Putamen (tissue), 1 donor: ENCODE data around the gene RNF181.
"Not testable (repeated sequence)": the region's sequence is repeated elsewhere in the genome, so short reads cannot be mapped to it uniquely, and the experiment has no call there.

ENCODE experiments used
- DNase-seq: peaks from one replicate; pipeline ENCODE4 v3.0.0-alpha.2; 2016; ENCODE audit warnings: low spot score

The RNF181 gene

DNA sequence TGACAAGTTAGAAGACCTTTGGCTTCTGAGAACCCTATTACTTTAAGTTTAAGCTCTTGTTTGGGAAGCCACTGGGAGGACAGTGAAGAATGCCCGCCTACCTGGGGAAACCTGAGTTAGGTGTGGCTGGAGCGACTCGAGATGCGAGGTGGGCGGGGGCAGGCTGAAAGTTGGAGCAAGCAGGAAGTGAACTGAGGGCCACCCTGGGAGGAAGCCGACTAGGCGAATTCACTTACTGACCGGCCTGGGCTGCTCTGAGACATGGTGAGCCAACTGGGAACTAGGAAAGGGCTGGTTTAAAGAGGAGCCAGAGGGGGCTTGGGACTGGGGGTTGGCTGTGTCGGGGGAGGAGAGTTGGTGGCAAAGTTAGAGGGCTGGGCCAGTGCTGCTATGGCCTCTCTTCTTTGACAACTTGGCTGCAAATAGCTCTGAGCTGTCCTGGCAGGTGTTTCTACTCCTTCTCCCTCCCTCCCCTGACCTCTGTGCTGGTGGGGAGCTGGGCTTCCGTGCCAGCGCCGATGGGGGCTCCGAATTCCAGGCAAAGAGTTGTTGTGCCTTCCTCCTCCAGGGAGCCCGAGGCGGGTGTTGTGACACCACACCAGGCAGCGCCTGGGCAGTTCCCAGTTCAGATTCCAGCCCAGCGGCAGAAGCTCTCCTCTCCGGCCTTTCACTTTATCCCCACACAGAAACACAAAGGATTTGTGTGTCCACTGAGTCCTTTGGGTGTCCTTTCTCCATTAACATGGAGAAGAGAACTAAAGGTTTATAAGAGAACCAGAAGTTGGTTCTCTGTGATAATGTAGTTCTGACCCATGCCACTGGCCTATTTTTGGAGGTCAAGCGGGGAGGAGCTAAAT lies 17.9 kb upstream of the RNF181 start, which contains the start of gene VAMP8:
Gene VAMP8 (plus strand): TSS at position 201 of the 857 bp plus-strand sequence. CDS start 61 bp downstream, at position 262.
- no peak for DNase-seq

DNA sequence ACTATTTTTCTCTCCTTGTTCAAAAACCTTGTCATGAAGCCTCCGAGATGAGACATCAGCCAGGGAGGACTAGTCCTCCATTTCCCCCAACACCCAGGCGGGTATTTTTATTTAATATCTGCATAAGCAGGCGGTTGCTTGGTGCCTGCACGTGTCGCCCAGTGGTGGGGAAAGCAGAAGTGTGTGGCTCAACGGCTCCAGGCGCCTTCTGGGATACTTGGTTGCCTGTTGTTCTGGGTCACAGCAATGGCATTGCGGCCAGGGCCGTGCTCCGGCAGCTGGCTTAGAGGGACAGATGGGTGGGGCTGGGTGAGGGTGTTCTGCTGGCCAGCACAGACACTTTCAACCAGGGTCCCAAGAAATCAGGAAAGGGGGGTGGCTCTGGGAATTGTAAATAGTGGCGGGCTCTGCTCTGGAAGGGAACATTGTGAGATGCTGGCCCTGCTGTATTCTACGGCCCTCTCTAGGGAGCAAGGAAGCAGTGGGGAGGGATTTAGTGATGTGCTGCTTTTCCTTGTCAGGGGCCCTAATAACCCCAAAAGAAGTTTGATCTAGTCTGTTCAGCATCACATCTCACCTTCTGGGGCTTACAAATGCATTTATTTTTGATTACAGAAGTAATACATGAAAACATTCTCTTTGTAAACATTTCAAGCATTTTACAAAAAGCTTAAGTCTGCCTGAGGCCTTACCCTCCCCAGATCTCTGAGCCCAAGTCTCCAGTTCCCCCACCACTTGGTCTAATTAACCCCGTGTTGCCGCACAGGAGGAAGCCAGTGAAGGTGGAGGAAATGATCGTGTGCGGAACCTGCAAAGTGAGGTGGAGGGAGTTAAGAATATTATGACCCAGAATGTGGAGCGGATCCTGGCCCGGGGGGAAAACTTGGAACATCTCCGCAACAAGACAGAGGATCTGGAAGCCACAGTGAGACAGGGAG lies 17.0 kb upstream of the RNF181 start:
- no peak for DNase-seq

DNA sequence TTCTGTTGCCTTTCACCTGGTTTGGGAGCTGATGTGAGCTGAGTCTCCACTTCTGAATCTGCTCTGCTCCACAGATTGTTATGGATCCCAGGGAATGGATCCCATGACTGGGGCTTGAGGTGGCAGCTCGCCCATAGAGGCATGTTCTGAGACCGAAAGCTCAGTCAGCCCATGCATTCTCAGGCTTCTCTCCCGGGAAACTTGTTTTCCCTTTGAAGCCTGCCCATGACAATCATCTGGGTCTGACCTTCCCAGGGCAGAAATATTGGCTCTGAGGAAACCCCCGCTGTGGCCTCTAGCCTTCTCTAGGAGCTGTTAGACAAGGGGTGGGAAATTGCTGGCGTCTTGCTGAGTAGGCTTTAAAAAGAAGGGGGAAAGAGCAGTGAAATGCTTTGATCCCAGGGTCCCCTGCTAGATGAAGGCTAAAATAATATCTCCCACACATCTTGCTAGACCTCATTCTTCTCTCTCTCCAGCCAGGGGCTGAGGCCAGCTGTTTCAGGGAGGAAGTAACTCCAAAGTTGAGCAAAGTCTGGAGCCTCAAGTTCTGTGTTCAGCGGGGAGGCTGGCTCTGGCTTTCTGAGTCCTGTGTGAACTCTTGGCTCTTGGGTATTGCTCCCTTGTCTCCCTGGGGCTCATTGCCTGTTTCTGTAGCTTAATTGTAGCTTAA lies 16.1 kb upstream of the RNF181 start:
- DNase-seq: no peak

DNA sequence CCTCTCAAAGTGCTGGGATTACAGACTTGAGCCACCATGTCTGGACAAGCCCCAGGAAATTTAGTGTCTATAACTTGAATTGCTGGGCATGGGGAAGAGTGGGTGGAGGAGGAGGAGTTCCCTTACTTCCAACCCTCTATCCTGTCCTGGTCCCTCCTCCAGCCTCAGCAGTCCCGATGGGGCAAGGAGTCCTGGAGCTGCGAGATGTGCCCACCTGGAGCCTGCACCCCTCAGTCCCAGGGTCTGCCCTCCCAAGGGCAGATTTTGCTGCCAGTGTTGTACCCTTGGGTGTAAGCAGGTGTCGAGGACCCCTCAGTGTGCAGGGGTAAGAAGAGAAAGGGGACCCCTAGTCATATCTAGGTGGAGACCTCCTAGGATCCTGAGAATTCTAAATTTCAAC lies 15.3 kb upstream of the RNF181 start:
- no peak for DNase-seq

DNA sequence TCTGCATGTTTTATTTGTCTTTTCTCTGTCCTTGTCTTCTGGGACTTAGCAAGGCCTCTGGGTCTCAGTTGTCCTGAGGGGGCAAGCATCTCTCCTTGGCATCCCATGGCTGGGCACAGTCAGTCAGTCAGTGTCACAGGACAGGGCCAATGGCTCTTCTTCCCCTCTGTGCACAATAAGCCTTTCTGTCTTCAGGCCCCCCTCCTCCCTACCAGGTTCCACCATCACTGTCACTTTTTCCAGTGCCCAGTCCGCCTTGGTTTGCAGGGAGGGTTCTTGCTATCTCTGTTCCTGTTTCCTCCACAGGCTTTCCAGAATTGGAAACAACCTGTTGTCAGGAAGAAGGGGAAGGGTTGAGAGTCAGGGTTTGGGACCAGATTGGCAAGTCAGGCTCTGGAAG lies 13.1 kb upstream of the RNF181 start:
- DNase-seq: peak; percentile 49

DNA sequence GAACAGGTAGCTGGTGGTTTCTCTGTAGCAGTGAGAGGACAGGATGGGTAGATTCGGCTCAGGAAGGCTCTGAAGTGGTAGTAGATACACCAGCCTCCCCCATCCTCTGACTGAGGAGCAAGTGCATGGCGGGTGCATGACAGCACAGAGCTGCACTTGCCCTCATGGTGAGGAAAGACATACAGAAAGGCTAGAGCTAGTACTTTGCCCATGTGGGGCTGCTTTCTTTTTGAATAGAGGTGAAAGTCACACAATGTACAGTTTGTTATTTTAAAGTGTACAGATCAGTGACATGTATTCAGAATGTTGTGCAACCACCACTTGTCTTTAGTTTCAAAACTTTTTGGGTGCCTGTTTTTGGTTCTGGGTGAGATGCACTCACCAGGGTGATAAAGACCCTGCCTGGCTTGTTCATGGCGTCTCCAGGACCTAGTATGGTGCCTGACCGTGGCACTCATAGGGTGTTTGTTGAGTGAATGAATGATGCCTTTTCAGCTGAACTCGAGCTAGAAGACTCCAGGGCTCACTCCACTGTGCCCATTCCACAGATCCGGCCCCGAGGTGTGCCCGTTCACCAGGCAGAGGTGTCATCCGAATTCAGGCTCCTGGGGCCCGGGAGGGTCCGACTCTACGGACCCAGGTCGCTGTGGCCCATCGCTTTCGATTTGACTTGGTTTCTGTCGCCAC lies 11.7 kb upstream of the RNF181 start:
- DNase-seq: no peak

DNA sequence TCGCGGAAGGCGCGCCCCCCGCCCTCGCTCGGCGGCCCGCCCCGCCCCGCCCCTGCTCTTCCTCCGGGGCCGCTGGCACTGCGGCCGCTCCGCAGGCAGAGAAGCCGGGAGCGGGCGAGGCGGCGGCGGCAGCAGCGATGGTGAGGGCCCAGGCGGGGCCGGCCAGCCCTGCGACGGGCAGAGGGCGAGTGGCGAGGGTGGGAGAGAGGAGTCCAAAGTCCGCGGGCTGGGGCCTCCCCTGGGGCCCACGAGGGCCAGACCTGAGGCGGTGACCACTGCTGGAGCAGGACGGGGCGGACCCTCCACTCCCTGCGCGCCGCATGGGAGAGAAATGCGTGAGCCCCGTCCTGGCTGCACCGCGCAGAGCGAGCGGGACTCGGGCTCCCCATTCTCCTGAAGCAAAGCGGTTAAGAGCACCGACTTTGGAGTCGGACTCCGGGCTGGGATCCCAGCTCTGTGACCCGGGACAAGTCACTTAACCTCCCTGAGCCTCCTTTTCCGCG lies 11.1 kb upstream of the RNF181 start, which contains the start of gene VAMP5:
Gene VAMP5 (plus strand): TSS at position 78 of the 503 bp plus-strand sequence. CDS start 60 bp downstream, at position 138.
- no peak for DNase-seq

DNA sequence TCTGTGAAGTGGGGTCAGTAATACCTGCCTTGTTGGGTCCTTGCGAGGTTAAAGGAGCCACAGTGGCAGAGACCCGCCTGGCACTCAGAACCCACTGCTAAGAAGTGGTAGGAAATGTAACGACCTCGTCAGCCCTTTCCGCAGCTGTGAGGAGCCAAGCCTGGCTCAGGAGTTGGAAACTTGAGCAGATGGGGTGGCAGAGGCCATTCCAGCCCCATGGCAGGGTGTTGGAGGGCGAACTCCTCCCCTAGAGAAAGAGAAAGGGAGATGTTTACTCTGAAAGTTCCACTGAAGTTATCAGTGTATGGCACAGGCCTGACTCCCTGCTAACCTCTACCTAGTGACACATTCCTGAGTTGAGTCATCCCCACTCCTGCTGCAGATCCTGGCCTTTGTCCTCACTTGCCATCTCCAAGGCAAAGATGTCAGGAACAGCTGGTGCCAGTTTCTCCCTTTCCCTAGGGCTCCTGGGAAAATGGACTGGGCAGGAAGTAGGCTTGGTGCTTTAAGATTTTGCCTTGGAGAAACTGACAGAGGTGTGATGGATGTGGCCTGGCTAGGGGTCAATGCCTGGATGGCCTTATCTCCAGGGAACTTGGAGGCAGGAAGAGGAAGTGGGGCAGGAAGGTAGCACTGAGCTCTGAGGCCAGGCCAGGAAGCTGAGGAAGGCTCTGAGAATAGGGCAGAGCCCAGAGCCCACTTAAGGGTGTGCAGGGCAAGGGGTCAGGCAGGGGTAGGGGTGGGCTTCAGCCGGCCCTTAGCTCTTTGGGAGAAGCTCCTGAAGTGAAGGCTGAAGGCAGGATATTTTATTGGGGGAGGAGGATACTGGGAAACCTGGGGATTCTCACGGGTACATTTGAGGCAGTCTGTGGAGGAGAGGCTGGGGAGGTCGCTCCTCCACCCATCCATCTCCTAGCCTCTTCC lies 10.4 kb upstream of the RNF181 start:
- no peak for DNase-seq

DNA sequence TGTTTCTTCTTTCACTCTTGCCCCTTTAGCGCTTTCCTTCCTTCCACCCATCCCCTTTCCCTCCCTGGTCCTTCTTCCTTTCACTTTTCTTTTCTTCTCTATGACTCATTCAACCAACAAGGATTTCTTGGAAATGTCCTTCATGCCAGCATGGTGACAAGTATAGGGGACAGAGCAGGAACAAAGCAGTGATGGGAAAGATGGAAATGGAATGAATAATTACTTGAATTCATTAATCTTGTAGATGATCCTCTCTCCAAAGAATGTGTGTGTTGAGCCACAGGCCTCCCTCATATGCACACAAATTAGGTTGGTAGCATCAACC lies 9.8 kb upstream of the RNF181 start:
- no peak for DNase-seq

DNA sequence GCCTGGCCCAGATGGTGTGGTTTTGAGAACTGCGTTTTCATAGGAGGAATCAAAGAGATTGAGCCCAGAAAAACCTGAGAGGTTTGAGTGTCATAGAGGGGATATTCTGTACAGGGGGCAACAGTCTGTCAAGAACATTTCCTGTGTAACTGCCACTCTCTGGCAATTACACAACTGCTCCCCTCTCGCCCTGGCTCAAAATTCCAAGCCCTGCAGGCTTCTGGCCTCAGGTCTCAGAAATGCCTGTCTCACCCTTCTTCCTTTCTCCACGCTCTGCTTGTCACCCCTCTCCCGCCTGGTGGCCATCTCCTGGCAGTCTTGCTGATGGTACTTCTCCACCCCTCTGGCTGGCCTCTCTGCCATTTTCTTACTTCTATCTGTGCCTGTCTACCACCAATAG lies 7.3 kb upstream of the RNF181 start:
- DNase-seq: no peak

DNA sequence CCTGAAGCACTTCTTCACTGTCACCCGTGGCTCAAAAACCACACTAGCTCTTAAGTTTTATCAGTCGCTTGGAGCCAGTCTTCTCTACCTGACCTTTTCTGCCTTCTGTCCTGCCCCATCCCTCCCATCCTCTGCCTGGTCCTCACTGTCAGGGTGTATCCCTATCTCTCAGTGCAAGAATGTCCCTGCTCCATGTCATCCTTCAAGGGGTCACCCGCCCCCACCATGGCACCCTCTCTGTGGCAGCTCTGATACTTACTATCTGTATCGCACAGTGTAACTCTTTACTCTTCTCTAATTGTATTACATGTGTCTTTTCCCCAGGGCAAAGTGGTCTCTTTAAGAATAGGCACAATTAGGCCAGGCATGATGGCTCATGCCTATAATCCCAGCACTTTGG lies 6.9 kb upstream of the RNF181 start:
- DNase-seq: no peak

DNA sequence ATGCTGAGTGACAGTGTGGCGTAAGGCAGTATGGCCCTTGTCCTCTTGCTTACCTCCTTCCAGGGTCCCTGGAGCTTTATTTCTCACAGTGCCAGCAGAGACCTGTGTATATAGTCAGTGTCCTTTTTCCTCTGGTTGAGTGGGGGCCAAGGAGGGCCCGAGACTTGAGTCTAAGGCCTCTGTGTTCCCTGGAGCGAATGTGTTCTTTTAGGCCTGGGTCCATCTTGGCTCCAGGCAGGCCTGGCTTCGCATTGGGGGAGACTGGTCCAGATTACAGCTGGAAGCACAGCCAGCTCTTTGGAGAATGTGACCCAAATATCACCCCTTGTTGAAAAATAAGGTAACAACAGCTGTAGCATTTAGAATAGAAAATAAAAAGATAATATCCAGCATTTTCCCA lies 6.4 kb upstream of the RNF181 start:
- no peak for DNase-seq

DNA sequence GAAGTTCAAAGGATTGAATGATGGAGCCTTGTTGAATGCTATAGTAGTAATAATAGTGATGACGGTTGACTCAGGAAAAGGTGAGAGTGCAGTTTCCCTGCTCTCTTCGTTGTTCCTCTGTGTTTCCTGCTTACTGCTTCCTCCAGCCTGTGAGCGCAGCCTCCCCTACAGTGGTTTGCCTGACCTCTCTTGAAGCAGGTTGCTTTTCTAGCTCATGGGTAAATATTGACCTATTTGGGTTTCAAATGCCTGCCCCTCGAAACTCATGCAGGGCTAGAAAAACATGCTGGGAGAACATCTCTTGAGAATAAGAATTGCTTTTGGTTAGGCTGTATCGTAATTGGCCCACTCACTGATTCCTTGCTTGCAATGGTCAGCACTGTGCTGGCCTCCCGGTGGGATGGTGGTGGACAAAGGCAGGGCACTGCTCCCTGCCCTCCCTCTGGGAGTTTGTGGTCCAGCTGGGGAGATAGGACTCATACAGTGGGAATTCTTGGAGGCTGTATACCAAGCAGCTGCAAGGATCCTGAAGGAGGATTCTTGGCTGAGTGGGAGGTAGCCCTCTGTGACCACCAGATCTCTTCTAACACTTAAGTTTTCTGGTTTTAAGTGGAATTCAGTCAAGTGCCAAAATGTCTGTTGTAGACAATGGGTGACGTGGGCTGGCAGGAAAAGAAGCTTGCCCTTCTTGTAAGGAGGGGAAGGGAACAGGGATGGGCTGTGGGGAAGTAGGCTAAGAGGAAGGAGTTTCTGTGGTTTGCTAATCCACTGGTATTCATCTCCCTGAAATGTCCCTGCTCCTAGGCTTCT lies 5.4 kb upstream of the RNF181 start:
- DNase-seq: no peak

DNA sequence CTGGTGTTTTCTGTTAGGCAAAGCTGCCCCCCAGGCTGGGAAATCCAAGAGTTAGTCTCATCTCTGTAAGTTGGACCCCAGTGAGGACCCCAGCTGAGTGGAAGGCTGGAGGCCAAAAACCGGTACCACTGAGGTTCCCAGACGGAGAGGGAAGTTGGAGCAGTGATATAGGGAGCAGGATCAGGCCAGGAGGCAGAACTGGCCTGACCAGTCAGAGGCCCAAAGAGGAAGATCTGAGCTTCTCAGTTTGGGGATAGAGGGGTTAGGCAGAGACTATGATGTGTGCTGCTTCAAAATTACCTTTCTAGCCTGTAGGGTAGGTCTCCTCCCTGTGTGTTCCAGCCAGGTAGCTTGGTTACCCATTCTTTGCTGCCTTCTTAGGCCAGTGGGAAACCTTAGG lies 4.6 kb upstream of the RNF181 start:
- DNase-seq: no peak

DNA sequence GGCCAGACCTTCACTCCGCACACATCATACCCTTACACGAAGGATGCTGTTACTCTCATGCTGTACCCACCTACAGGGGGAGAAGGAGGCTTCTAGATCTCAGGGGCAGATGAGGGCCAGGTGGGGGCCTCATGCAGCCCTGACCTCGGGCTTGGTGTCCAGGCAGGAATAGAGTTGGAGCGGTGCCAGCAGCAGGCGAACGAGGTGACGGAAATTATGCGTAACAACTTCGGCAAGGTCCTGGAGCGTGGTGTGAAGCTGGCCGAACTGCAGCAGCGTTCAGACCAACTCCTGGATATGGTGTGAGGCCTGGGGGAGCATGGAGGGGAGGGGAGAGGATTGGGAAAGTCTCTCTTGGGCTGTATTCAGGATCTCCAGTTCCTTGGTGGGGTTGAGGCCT lies 4.0 kb upstream of the RNF181 start:
- no peak for DNase-seq

DNA sequence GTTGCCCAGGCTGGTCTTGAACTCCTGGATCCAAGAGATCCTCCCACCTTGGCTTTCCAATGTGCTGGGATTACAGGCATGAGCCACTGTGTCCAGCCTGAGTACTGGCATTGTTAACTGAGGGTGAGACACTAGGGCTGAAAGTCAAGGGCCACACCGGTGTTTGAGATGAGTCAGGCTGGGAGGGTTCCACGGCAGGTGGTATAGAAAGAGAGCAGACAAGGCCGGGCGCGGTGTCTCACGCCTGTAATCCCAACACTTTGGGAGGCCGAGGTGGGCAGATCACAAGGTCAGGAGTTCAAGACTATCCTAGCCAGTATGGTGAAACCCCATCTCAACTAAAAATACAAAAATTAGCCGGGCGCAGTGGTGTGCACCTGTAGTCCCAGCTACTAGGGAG lies 3.2 kb upstream of the RNF181 start:
- DNase-seq: not testable (repeated sequence)

DNA sequence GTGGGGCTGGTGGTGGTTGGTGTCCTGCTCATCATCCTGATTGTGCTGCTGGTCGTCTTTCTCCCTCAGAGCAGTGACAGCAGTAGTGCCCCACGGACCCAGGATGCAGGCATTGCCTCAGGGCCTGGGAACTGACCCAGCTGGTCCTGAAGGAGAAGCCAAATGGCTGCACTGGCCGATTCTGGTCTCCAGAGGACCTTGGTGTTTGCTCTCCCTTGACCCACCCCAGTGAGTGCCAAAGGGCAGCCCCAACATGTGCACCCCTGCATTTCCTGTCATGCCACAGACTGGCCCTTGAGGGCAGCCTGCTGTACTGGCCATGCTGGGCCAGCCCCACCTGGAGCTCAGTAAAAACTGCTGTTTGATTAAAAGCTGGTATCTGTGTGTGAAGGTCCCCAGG lies 2.5 kb upstream of the RNF181 start:
- DNase-seq: no peak

DNA sequence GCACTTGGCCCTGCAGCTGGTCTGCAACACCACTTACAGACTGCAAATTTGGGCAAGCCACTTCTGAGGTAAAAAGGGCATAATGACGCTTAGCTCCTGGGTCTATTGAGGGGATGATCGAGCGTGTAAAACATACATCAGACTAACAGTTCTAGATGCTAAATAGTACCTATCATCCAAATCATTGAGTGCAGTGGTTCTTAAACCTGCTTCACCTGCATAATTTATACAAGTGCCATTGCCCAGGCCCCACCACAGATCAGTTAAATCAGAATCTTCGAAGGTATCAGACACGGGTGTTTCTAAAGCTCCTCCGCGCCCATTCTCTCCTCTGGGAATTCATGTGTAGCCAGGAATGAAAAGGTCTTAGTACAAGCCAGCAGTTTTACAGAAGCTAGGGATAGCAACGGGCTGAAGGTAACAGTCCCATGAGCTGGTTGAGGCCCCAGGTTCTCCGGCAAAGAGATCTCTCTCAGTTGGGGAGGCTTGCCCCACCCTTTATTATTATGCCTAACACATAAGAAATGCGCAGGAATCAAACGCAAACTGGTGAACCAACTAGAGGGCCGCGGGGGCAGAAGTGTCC lies 737 bp upstream of the RNF181 start:
- no peak for DNase-seq

DNA sequence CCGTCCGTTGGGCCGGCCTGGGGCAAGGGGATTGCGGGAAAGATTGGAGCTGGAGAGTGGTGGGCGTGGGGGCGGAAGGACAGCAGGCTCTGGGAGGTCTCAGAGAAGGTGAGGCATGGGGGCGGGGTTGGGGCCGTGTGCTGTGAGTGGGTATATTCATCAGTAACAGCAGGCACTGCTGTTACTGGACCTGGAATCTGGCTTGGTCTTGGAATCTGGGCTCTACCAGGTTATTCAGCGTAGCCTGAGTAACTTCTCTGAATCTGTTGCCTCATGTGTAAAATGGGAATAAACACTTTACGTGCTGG lies 435 bp downstream of the RNF181 start:
- no peak for DNase-seq
